IMR-90 (cell line): ENCODE measurements around the gene ADAMTS14. TPM values are rescaled to one million over a fixed set of nuclear protein-coding genes. Genes with fewer than 3 reads are reported as not detected.

Experiments used
- ATAC-seq: fragments of 200-7000 bp; cut with Tn5 transposase; 2 replicates; pipeline ENCODE4 v1.9.1; 2020; ENCODE audit warnings: low read depth, mild to moderate bottlenecking, moderate library complexity
- BruUV-seq: library from RNA; stranded (reverse); fragments of 400-500 nt; replicated peaks from 2 replicates; lab custom pipeline; 2021; lab: Mats Ljungman, UMichigan
- CTCF ChIA-PET: fragments of 300-600 bp; formaldehyde crosslinking; extraction: SDS; loops from one replicate; lab custom pipeline; 2021; ENCODE audit warnings: antibody characterized with exemption; lab: Yijun Ruan, JAX
- POLR2A ChIA-PET: fragments of 300-600 bp; sonication (Branson Sonifier 250); formaldehyde crosslinking; loops from one replicate; lab custom pipeline; 2022; ENCODE audit warnings: antibody characterized with exemption; ENCODE audit not compliant: unreplicated experiment; lab: Charles Lee
- DNase-seq: peaks from one replicate; pipeline ENCODE4 v3.0.0; 2013
- H2AFZ ChIP-seq: replicated peaks from 2 replicates; pipeline ENCODE3; 2013; ENCODE audit warnings: low read length, mild to moderate bottlenecking; ENCODE audit not compliant: poor library complexity
- H2AK5ac ChIP-seq: 2 replicates; pipeline ENCODE4 v1.6.1; 2013; ENCODE audit warnings: low read depth, low read length, inconsistent platforms
- H2AK9ac ChIP-seq: replicated peaks from 2 replicates; pipeline ENCODE3; 2013; ENCODE audit warnings: mild to moderate bottlenecking, low read depth, low read length, moderate library complexity; ENCODE audit not compliant: poor library complexity
- H2BK120ac ChIP-seq: 2 replicates; pipeline ENCODE4 v1.6.1; 2013; ENCODE audit warnings: low read depth, low read length, inconsistent platforms
- H2BK15ac ChIP-seq: 3 replicates; pipeline ENCODE4 v1.6.1; 2013; ENCODE audit warnings: low read depth, low read length, inconsistent platforms
- H2BK20ac ChIP-seq: 2 replicates; pipeline ENCODE4 v1.6.1; 2013; ENCODE audit warnings: low read depth, mild to moderate bottlenecking, inconsistent platforms, low read length, moderate library complexity
- H2BK5ac ChIP-seq: 2 replicates; pipeline ENCODE4 v1.6.1; 2013; ENCODE audit warnings: mild to moderate bottlenecking, low read depth, low read length, inconsistent platforms; ENCODE audit not compliant: poor library complexity, severe bottlenecking
- H3K14ac ChIP-seq: replicated peaks from 2 replicates; pipeline ENCODE4 v1.6.1; 2013; ENCODE audit warnings: low read depth, low read length, inconsistent platforms
- H3K18ac ChIP-seq: 2 replicates; pipeline ENCODE4 v1.6.1; 2013; ENCODE audit warnings: low read depth, low read length, control low read depth
- H3K23ac ChIP-seq: 2 replicates; pipeline ENCODE4 v1.6.1; 2013; ENCODE audit warnings: low read depth, low read length, inconsistent platforms
- H3K27ac ChIP-seq: 2 replicates; pipeline ENCODE4 v1.5.1; 2013; ENCODE audit warnings: mild to moderate bottlenecking, control low read depth, low read length; ENCODE audit not compliant: insufficient read depth
- H3K27me3 ChIP-seq: 2 replicates; pipeline ENCODE4 v1.6.1; 2013; ENCODE audit warnings: low read length; ENCODE audit not compliant: control insufficient read depth, insufficient read depth
- H3K36me3 ChIP-seq: 2 replicates; pipeline ENCODE4 v1.6.1; 2013; ENCODE audit warnings: low read length, mixed read lengths; ENCODE audit not compliant: control insufficient read depth, insufficient read depth
- H3K4ac ChIP-seq: 2 replicates; pipeline ENCODE4 v1.6.1; 2013; ENCODE audit warnings: low read depth, low read length, inconsistent platforms
- H3K4me1 ChIP-seq: 2 replicates; pipeline ENCODE4 v1.6.1; 2013; ENCODE audit warnings: low read length, mixed read lengths; ENCODE audit not compliant: control insufficient read depth, insufficient read depth
- H3K4me2 ChIP-seq: 2 replicates; pipeline ENCODE4 v1.6.1; 2013; ENCODE audit warnings: low read depth, mild to moderate bottlenecking, control low read depth, low read length, moderate library complexity
- H3K4me3 ChIP-seq: 2 replicates; pipeline ENCODE4 v1.5.1; 2013; ENCODE audit warnings: low read depth, mild to moderate bottlenecking, control low read depth, low read length, moderate library complexity; ENCODE audit not compliant: insufficient read depth
- H3K56ac ChIP-seq: 2 replicates; pipeline ENCODE4 v1.6.1; 2013; ENCODE audit warnings: low read length, inconsistent platforms; ENCODE audit not compliant: insufficient read depth; ENCODE audit errors: extremely low read depth
- H3K79me1 ChIP-seq, 2 experiments: 2 replicates each; pipeline ENCODE4 v1.6.1; 2013; ENCODE audit warnings: low read length in 2 of 2, inconsistent platforms in 1 of 2, low read depth in 1 of 2
- H3K9ac ChIP-seq: 2 replicates; pipeline ENCODE4 v1.6.1; 2013; ENCODE audit warnings: low read depth, low read length, control low read depth
- H3K9me1 ChIP-seq: 2 replicates; pipeline ENCODE4 v1.6.1; 2013; ENCODE audit warnings: low read length, inconsistent platforms; ENCODE audit not compliant: insufficient read depth
- H3K9me3 ChIP-seq: 2 replicates; pipeline ENCODE4 v1.6.1; 2013; ENCODE audit warnings: low read length; ENCODE audit not compliant: control insufficient read depth, insufficient read depth
- H4K20me1 ChIP-seq: 2 replicates; pipeline ENCODE4 v1.6.1; 2013; ENCODE audit warnings: low read length, inconsistent platforms; ENCODE audit not compliant: insufficient read depth
- H4K5ac ChIP-seq: 2 replicates; pipeline ENCODE4 v1.6.1; 2013; ENCODE audit warnings: mild to moderate bottlenecking, low read depth, low read length, control low read depth
- H4K8ac ChIP-seq, 2 experiments: 2 replicates each; pipeline ENCODE4 v1.6.1; 2013; ENCODE audit warnings: low read depth in 2 of 2, low read length in 2 of 2, control low read depth in 1 of 2, inconsistent platforms in 1 of 2
- H4K91ac ChIP-seq: 2 replicates; pipeline ENCODE4 v1.6.1; 2013; ENCODE audit warnings: low read depth, low read length, inconsistent platforms; ENCODE audit not compliant: insufficient read depth
- BHLHE40 ChIP-seq: fragments of 150-350 bp; IDR thresholded peaks from 2 replicates; pipeline ENCODE4 v1.6.1; 2016; ENCODE audit warnings: mild to moderate bottlenecking, low read depth, low read length
- CEBPB ChIP-seq: IDR thresholded peaks from 2 replicates; pipeline ENCODE4 v1.6.1; 2012; ENCODE audit warnings: low read depth, low read length, improper control_type of control experiment
- CTCF ChIP-seq: conservative IDR thresholded peaks from 2 replicates; pipeline ENCODE4 v1.5.1; 2012; ENCODE audit warnings: mild to moderate bottlenecking, low read depth, low read length, improper control_type of control experiment
- FOS ChIP-seq: fragments of 150-350 bp; IDR thresholded peaks from 2 replicates; pipeline ENCODE4 v1.6.1; 2016; ENCODE audit warnings: low read depth, low read length
- MAFK ChIP-seq: IDR thresholded peaks from 2 replicates; pipeline ENCODE4 v1.6.1; 2012; ENCODE audit warnings: low read depth, low read length, improper control_type of control experiment
- MAZ ChIP-seq: IDR thresholded peaks from 2 replicates; pipeline ENCODE4 v1.6.1; 2012; ENCODE audit warnings: low read depth, mild to moderate bottlenecking, low read length, improper control_type of control experiment, moderate library complexity, borderline replicate concordance
- MXI1 ChIP-seq: IDR thresholded peaks from 2 replicates; pipeline ENCODE4 v1.6.1; 2012; ENCODE audit warnings: low read depth, mild to moderate bottlenecking, low read length, moderate library complexity, borderline replicate concordance
- RAD21 ChIP-seq: IDR thresholded peaks from 2 replicates; pipeline ENCODE4 v1.6.1; 2012; ENCODE audit warnings: low read length, improper control_type of control experiment
- RCOR1 ChIP-seq: IDR thresholded peaks from 2 replicates; pipeline ENCODE4 v1.6.1; 2012; ENCODE audit warnings: mild to moderate bottlenecking, low read length, improper control_type of control experiment; ENCODE audit not compliant: insufficient replicate concordance
- RFX5 ChIP-seq: IDR thresholded peaks from 2 replicates; pipeline ENCODE4 v1.8.0; 2012; ENCODE audit warnings: low read depth, mild to moderate bottlenecking, low read length, moderate library complexity
- SMC3 ChIP-seq: fragments of 150-350 bp; IDR thresholded peaks from 2 replicates; pipeline ENCODE4 v1.6.1; 2016; ENCODE audit warnings: low read depth, mild to moderate bottlenecking, antibody characterized with exemption, low read length, moderate library complexity
- WGBS, 2 experiments: methylation state at CpG; one replicate each; pipeline versions ENCODE4 v1.1.5 to v1.1.7; 2013; ENCODE audit warnings: missing lambda C conversion rate in 2 of 2; ENCODE audit not compliant: insufficient read length in 1 of 2; ENCODE audit errors: extremely low coverage in 2 of 2; 5-methylcytosine and 5-hydroxymethylcytosine counted together
- dilution Hi-C: fragments of 300-500 bp; cut with HindIII; formaldehyde crosslinking; loops from one replicate; pipeline ENCODE4 v1.14.3; 2018; ENCODE audit warnings: low sequenced_read_pairs; ENCODE audit not compliant: unreplicated experiment
- in situ Hi-C: fragments of 300-500 bp; cut with MboI; formaldehyde crosslinking; loops from 3 replicates; pipeline ENCODE4 v1.14.3; 2019; ENCODE audit warnings: low sequenced_read_pairs, inconsistent platforms, mixed read lengths
- intact Hi-C: fragments of 100-400 bp; cut with micrococcal nuclease; formaldehyde crosslinking; loops from 2 replicates; pipeline ENCODE4 v1.10.0; 2022
- polyA plus RNA-seq, 3 experiments: library from polyadenylated mRNA; depleted of rRNA; stranded (reverse); fragments of >200 nt; gene quantifications; 2 replicates each; pipeline ENCODE4 v1.2.3, GENCODE V29; 2012; ENCODE audit warnings: low replicate concordance in 1 of 3
- total RNA-seq: library from RNA; depleted of rRNA; stranded (reverse); fragments of >200 nt; gene quantifications from 2 replicates; pipeline ENCODE4 v1.2.3, GENCODE V29; 2012
- TF ChIP-seq, protein P1 (sequence below): fragments of 150-350 bp; IDR thresholded peaks from 2 replicates; pipeline ENCODE4 v1.6.1; 2017; ENCODE audit warnings: mild to moderate bottlenecking, antibody characterized with exemption, low read length, low read depth
- TF ChIP-seq, protein P2 (sequence below): fragments of 150-350 bp; IDR thresholded peaks from 2 replicates; pipeline ENCODE4 v1.6.1; 2016; ENCODE audit warnings: low read depth, mild to moderate bottlenecking, low read length, moderate library complexity, borderline replicate concordance

Gene ADAMTS14
- total and polyA plus RNA-seq, 2 of the 4 experiments (the other 2 are of a cell fraction), result under 0.01 to 0.31 TPM

GRCh38 chr10:70760271-70760787 lies 88.0 kb downstream of the ADAMTS14 start:
- no peak overlapping the region for H2AFZ ChIP-seq
- BruUV-seq, result no TSS peak
- H3K56ac ChIP-seq, result no peak overlapping the region
- no peaks in the 10 kb centered on the region for H4K20me1 ChIP-seq
- no peak overlapping the region for H3K4ac ChIP-seq
- H3K36me3 ChIP-seq, result no peaks in the 10 kb centered on the region
- H3K14ac ChIP-seq, result no peak overlapping the region
- H3K18ac ChIP-seq, result no peak overlapping the region
- ATAC-seq (no peak), DNase-seq (no peak)
- H3K4me2 ChIP-seq, result no peak overlapping the region
- H2AK9ac ChIP-seq, result no peak overlapping the region
- no peaks in the 10 kb centered on the region for H3K4me1 ChIP-seq
- H4K5ac ChIP-seq, result no peak overlapping the region
- ChIA-PET CTCF (interaction anchor here (1.0 kb wide), 1 partner anchor 184 kb away, joined by 4 read pairs; no protein-coding TSS in a partner anchor), POLR2A (no interaction called here)
- no peak overlapping the region for H2AK5ac ChIP-seq
- in situ Hi-C loops, result loop anchor here (5.0 kb wide), 2 partner anchors 213 to 298 kb away; no protein-coding TSS in a partner anchor
- no peak overlapping the region for H2BK15ac ChIP-seq
- H3K23ac ChIP-seq, result no peak overlapping the region
- peaks cover 33% of the 10 kb centered on the region for H3K27me3 ChIP-seq
- TF ChIP-seq RCOR1, result no peak
- TF ChIP-seq CEBPB, result no peak
- TF ChIP-seq CTCF, result no peak
- TF ChIP-seq, protein P1, sequence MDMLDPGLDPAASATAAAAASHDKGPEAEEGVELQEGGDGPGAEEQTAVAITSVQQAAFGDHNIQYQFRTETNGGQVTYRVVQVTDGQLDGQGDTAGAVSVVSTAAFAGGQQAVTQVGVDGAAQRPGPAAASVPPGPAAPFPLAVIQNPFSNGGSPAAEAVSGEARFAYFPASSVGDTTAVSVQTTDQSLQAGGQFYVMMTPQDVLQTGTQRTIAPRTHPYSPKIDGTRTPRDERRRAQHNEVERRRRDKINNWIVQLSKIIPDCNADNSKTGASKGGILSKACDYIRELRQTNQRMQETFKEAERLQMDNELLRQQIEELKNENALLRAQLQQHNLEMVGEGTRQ, result no peak
- no peak for TF ChIP-seq RFX5
- no peak for TF ChIP-seq FOS
- no peak for TF ChIP-seq MXI1
- TF ChIP-seq, protein P2, sequence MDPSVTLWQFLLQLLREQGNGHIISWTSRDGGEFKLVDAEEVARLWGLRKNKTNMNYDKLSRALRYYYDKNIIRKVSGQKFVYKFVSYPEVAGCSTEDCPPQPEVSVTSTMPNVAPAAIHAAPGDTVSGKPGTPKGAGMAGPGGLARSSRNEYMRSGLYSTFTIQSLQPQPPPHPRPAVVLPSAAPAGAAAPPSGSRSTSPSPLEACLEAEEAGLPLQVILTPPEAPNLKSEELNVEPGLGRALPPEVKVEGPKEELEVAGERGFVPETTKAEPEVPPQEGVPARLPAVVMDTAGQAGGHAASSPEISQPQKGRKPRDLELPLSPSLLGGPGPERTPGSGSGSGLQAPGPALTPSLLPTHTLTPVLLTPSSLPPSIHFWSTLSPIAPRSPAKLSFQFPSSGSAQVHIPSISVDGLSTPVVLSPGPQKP, result no peak
- TF ChIP-seq MAFK, result no peak
- no peak for TF ChIP-seq RAD21
- TF ChIP-seq SMC3, result no peak
- TF ChIP-seq MAZ, result no peak
- no peak for TF ChIP-seq BHLHE40
- H4K91ac ChIP-seq, result no peak overlapping the region
- no peaks in the 10 kb centered on the region for H3K9me1 ChIP-seq
- no peak overlapping the region for H3K4me3 ChIP-seq
- no peak overlapping the region for H3K27ac ChIP-seq
- intact Hi-C loops, result no loop called here
- no peak overlapping the region for H4K8ac ChIP-seq
- dilution Hi-C loops, result no loop called here
- H2BK120ac ChIP-seq, result no peak overlapping the region
- WGBS, 2 experiments, result 51% methylated on average over 7 of the region's 12 CpGs; no CpG with 5 or more reads in 1 of the 2 experiments
- no peak overlapping the region for H3K9ac ChIP-seq
- no peak overlapping the region for H2BK20ac ChIP-seq
- no peaks in the 10 kb centered on the region for H3K79me1 ChIP-seq
- H3K9me3 ChIP-seq, result no peaks in the 10 kb centered on the region
- no peak overlapping the region for H2BK5ac ChIP-seq
